ENCODE data around the gene CCDC188. TPM values are rescaled to one million over a fixed set of nuclear protein-coding genes. Genes with fewer than 3 reads are reported as not detected.

Gene CCDC188
- polyA plus RNA-seq, 1 donor from 2014 or later, result not detected

DNA sequence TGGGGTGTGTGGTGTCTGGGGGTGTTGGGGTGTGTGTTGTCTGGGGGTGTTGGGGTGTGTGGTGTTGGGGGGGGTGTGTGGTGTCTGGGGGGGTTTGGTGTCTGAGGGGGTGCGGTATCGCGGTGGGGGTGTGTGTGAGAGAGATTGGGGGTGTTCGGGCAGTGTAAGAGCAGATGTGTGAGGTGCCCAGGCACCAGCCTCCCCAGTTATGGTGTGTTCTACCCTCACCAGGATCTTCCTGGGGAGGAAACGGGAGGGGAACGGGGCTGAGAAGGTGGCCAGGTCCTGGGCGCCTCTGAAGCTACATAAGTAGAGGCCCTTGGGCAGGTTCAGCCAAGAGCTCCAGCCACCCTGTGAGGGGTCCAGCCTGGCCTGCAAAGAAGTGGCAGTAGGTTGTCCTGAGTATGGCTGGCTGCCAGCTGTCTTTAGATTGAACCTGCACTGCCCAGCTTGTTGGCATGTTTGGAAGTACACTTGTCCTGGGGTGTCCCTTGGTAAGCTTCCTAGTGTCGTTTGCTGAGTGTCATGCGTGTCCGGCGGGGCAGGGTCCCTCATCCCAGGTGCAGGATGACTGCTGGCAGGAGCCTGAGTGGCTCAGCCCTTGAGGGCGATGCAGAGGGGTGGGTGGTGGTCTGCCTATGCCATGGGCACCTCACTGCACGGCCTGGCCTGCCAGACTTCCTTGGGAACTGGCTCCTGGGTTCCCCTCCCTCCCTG, 27.3 kb downstream of the CCDC188 start:
- Histone ChIP-seq H3F3A (ENCODE audit: insufficient read depth, low read length, poor library complexity, severe bottlenecking) (no peaks in the 10 kb centered on the region), H3K9ac (ENCODE audit: low read length) (no peak overlapping the region), H4K20me1 (ENCODE audit: insufficient read depth) (no peaks in the 10 kb centered on the region), H3K36me3 (ENCODE audit: insufficient read depth, low read length) (no peaks in the 10 kb centered on the region), H3K9me2 (ENCODE audit: insufficient read depth, low read length) (no peaks in the 10 kb centered on the region), H3K4me2 (ENCODE audit: low read length) (no peak overlapping the region), H2AFZ (ENCODE audit: low read depth, low read length) (no peak overlapping the region), H3K9me3 (ENCODE audit: low read length) (no peaks in the 10 kb centered on the region), H3K27me3 (ENCODE audit: insufficient read depth, low read depth, low read length) (no peaks in the 10 kb centered on the region), H3K27ac (ENCODE audit: low read length) (no peak overlapping the region), H3K4me3 (ENCODE audit: low read length) (no peak overlapping the region), H3K79me2 (replicated peaks; ENCODE audit: insufficient read depth, low read length) (peaks cover 17% of the 10 kb centered on the region)
- TF ChIP-seq EZH2 (IDR thresholded peaks at IDR 0.05; ENCODE audit: borderline replicate concordance, insufficient read depth, low read length, poor library complexity, severe bottlenecking) (no peak), POLR2AphosphoS5 (IDR thresholded peaks at IDR 0.05) (no peak), EP300 (conservative IDR thresholded peaks at IDR 0.05; ENCODE audit: poor library complexity, severe bottlenecking) (no peak), MXI1 (conservative IDR thresholded peaks at IDR 0.05; ENCODE audit: poor library complexity, severe bottlenecking) (no peak), TAF1 (IDR thresholded peaks at IDR 0.05; ENCODE audit: low read depth) (no peak), RAD21 (conservative IDR thresholded peaks at IDR 0.05) (no peak)
- TF ChIP-seq, protein P1, sequence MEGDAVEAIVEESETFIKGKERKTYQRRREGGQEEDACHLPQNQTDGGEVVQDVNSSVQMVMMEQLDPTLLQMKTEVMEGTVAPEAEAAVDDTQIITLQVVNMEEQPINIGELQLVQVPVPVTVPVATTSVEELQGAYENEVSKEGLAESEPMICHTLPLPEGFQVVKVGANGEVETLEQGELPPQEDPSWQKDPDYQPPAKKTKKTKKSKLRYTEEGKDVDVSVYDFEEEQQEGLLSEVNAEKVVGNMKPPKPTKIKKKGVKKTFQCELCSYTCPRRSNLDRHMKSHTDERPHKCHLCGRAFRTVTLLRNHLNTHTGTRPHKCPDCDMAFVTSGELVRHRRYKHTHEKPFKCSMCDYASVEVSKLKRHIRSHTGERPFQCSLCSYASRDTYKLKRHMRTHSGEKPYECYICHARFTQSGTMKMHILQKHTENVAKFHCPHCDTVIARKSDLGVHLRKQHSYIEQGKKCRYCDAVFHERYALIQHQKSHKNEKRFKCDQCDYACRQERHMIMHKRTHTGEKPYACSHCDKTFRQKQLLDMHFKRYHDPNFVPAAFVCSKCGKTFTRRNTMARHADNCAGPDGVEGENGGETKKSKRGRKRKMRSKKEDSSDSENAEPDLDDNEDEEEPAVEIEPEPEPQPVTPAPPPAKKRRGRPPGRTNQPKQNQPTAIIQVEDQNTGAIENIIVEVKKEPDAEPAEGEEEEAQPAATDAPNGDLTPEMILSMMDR (IDR thresholded peaks at IDR 0.05; ENCODE audit: poor library complexity, severe bottlenecking), result no peak

DNA sequence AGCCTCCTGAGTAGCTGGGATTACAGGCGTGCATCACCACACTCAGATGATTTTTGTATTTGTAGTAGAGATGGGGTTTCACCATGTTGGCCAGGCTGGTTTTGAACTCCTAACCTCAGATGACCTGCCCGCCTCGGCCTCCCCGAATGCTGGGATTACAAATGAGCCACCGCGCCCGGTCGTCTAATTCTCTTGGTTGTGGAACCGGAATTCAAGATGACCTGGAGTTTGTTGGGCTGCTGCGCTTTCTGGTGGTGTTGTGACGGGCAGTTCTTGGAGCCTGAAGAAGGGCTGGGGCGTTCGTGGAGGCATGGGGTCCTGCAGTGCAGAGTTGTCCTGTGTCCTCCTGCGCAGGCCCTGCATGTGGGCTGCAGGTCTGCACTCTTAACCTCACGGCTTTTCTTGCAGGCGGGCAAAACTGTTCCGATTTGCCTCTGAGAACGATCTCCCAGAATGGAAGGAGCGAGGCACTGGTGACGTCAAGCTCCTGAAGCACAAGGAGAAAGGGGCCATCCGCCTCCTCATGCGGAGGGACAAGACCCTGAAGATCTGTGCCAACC, 28.9 kb downstream of the CCDC188 start:
- H3K9me2 ChIP-seq (ENCODE audit: insufficient read depth, low read length), result no peaks in the 10 kb centered on the region
- no peak for TF ChIP-seq POLR2AphosphoS5 (IDR thresholded peaks at IDR 0.05)
- TF ChIP-seq, protein P1 (IDR thresholded peaks at IDR 0.05; ENCODE audit: poor library complexity, severe bottlenecking), result no peak
- TF ChIP-seq, protein P2, sequence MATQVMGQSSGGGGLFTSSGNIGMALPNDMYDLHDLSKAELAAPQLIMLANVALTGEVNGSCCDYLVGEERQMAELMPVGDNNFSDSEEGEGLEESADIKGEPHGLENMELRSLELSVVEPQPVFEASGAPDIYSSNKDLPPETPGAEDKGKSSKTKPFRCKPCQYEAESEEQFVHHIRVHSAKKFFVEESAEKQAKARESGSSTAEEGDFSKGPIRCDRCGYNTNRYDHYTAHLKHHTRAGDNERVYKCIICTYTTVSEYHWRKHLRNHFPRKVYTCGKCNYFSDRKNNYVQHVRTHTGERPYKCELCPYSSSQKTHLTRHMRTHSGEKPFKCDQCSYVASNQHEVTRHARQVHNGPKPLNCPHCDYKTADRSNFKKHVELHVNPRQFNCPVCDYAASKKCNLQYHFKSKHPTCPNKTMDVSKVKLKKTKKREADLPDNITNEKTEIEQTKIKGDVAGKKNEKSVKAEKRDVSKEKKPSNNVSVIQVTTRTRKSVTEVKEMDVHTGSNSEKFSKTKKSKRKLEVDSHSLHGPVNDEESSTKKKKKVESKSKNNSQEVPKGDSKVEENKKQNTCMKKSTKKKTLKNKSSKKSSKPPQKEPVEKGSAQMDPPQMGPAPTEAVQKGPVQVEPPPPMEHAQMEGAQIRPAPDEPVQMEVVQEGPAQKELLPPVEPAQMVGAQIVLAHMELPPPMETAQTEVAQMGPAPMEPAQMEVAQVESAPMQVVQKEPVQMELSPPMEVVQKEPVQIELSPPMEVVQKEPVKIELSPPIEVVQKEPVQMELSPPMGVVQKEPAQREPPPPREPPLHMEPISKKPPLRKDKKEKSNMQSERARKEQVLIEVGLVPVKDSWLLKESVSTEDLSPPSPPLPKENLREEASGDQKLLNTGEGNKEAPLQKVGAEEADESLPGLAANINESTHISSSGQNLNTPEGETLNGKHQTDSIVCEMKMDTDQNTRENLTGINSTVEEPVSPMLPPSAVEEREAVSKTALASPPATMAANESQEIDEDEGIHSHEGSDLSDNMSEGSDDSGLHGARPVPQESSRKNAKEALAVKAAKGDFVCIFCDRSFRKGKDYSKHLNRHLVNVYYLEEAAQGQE (IDR thresholded peaks at IDR 0.05; ENCODE audit: borderline replicate concordance), result no peak
- TF ChIP-seq EP300 (conservative IDR thresholded peaks at IDR 0.05; ENCODE audit: poor library complexity, severe bottlenecking), result no peak
- no peak for TF ChIP-seq EZH2 (IDR thresholded peaks at IDR 0.05; ENCODE audit: borderline replicate concordance, insufficient read depth, low read length, poor library complexity, severe bottlenecking)
- no peak for TF ChIP-seq MXI1 (conservative IDR thresholded peaks at IDR 0.05; ENCODE audit: poor library complexity, severe bottlenecking)
- no peak for TF ChIP-seq TAF1 (IDR thresholded peaks at IDR 0.05; ENCODE audit: low read depth)
- no peak for TF ChIP-seq SMC3 (conservative IDR thresholded peaks at IDR 0.05; ENCODE audit: poor library complexity)
- TF ChIP-seq RAD21 (conservative IDR thresholded peaks at IDR 0.05), result no peak
- no peak overlapping the region for H3K4me2 ChIP-seq (ENCODE audit: low read length)
- H3K9me3 ChIP-seq (ENCODE audit: low read length), result no peaks in the 10 kb centered on the region
- no peaks in the 10 kb centered on the region for H3K27me3 ChIP-seq (ENCODE audit: insufficient read depth, low read depth, low read length)
- no peaks in the 10 kb centered on the region for H3F3A ChIP-seq (ENCODE audit: insufficient read depth, low read length, poor library complexity, severe bottlenecking)
- no peak overlapping the region for H3K9ac ChIP-seq (ENCODE audit: low read length)
- no peaks in the 10 kb centered on the region for H4K20me1 ChIP-seq (ENCODE audit: insufficient read depth)
- H2AFZ ChIP-seq (ENCODE audit: low read depth, low read length), result no peak overlapping the region
- no peaks in the 10 kb centered on the region for H3K36me3 ChIP-seq (ENCODE audit: insufficient read depth, low read length)
- peaks cover 25% of the 10 kb centered on the region for H3K79me2 ChIP-seq (replicated peaks; ENCODE audit: insufficient read depth, low read length)
- no peak overlapping the region for H3K4me3 ChIP-seq (ENCODE audit: low read length)
- no peak overlapping the region for H3K27ac ChIP-seq (ENCODE audit: low read length)

Data from neural cell (in vitro differentiated cells).